Measurements from ENCODE around the gene CDH13. TPM values are rescaled to one million over a fixed set of nuclear protein-coding genes. Genes with fewer than 3 reads are reported as not detected.

CDH13 gene
- total RNA-seq, 1 donor from 2014 or later = 161 TPM

GRCh38 chr16:83403761-83404160 is 777.0 kb downstream of the CDH13 start:
- Histone ChIP-seq H3K4me1 (no peaks in the 10 kb centered on the region), H3K36me3 (no peaks in the 10 kb centered on the region), H3K4me3 (no peak overlapping the region), H3K9me3 (replicated peaks) (peaks cover 3% of the 10 kb centered on the region), H3K27ac (replicated peaks) (no peak overlapping the region), H3K27me3 (ENCODE audit: low read depth) (no peaks in the 10 kb centered on the region)
- no peak for TF ChIP-seq CTCF (IDR thresholded peaks at IDR 0.05; ENCODE audit: borderline replicate concordance)
- intact Hi-C loops (cut with micrococcal nuclease) = no loop called here
- no peak for DNase-seq

- intact Hi-C loops (cut with micrococcal nuclease) = no loop called here
- Histone ChIP-seq H3K4me3 (no peak overlapping the region), H3K4me1 (no peaks in the 10 kb centered on the region), H3K27ac (replicated peaks) (no peak overlapping the region), H3K9me3 (replicated peaks) (peaks cover 3% of the 10 kb centered on the region), H3K27me3 (ENCODE audit: low read depth) (no peaks in the 10 kb centered on the region), H3K36me3 (no peaks in the 10 kb centered on the region)
- no peak for TF ChIP-seq CTCF (IDR thresholded peaks at IDR 0.05; ENCODE audit: borderline replicate concordance)
- DNase-seq = no peak
Observed at GRCh38 chr16:83404261-83404660, 777.5 kb downstream of the CDH13 start.

- Histone ChIP-seq H3K4me1 (no peaks in the 10 kb centered on the region), H3K27ac (replicated peaks) (no peak overlapping the region), H3K4me3 (no peak overlapping the region), H3K36me3 (no peaks in the 10 kb centered on the region), H3K9me3 (replicated peaks) (no peaks in the 10 kb centered on the region), H3K27me3 (ENCODE audit: low read depth) (no peaks in the 10 kb centered on the region)
- DNase-seq = no peak
- TF ChIP-seq CTCF (IDR thresholded peaks at IDR 0.05; ENCODE audit: borderline replicate concordance) = no peak
- intact Hi-C loops (cut with micrococcal nuclease) = no loop called here
Observed at GRCh38 chr16:83407928-83408327, 781.2 kb downstream of the CDH13 start.

- Histone ChIP-seq H3K36me3 (no peaks in the 10 kb centered on the region), H3K9me3 (replicated peaks) (no peaks in the 10 kb centered on the region), H3K4me1 (no peaks in the 10 kb centered on the region), H3K27ac (replicated peaks) (no peak overlapping the region), H3K27me3 (ENCODE audit: low read depth) (no peaks in the 10 kb centered on the region), H3K4me3 (no peak overlapping the region)
- intact Hi-C loops (cut with micrococcal nuclease) = no loop called here
- no peak for DNase-seq
- no peak for TF ChIP-seq CTCF (IDR thresholded peaks at IDR 0.05; ENCODE audit: borderline replicate concordance)
Observed at GRCh38 chr16:83409347-83409746, 782.6 kb downstream of the CDH13 start.

- Histone ChIP-seq H3K4me1 (no peaks in the 10 kb centered on the region), H3K9me3 (replicated peaks) (no peaks in the 10 kb centered on the region), H3K4me3 (no peak overlapping the region), H3K36me3 (no peaks in the 10 kb centered on the region), H3K27me3 (ENCODE audit: low read depth) (no peaks in the 10 kb centered on the region), H3K27ac (replicated peaks) (no peak overlapping the region)
- intact Hi-C loops (cut with micrococcal nuclease) = no loop called here
- no peak for DNase-seq
- no peak for TF ChIP-seq CTCF (IDR thresholded peaks at IDR 0.05; ENCODE audit: borderline replicate concordance)
Observed at GRCh38 chr16:83418565-83418964, 791.8 kb downstream of the CDH13 start.

All from left ventricle myocardium inferior (tissue), 1 donor.